ENCODE measurements around the gene LRP1B. TPM values are rescaled to one million over a fixed set of nuclear protein-coding genes. Genes with fewer than 3 reads are reported as not detected.

The LRP1B gene
- total RNA-seq, 1 donor from 2014 or later: 8.8 TPM

DNA sequence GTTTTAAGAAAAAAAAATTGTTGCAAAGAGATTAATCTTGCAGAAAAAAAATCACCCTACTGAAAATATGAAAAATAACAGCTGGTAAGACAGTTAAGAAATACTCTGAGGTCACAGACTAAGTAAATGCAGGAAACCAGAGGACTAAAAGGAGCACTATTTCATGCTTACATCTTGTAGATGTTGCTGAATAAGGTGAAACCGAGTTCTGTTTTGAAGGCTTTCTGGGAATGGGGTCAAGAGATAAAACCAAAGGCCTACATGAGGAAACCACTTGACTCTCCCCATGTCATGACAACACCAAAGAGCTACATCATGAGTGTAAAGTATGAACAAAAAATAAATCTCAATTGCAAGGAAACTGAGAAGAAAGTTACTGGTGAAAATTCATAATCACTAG lies 197.6 kb downstream of the LRP1B start:
- Histone ChIP-seq H3K27ac (no peak overlapping the region), H3K36me3 (no peaks in the 10 kb centered on the region), H3K9me3 (no peaks in the 10 kb centered on the region), H3K4me3 (no peak overlapping the region), H3K4me1 (no peaks in the 10 kb centered on the region), H3K27me3 (no peaks in the 10 kb centered on the region)
- TF ChIP-seq, protein P1, sequence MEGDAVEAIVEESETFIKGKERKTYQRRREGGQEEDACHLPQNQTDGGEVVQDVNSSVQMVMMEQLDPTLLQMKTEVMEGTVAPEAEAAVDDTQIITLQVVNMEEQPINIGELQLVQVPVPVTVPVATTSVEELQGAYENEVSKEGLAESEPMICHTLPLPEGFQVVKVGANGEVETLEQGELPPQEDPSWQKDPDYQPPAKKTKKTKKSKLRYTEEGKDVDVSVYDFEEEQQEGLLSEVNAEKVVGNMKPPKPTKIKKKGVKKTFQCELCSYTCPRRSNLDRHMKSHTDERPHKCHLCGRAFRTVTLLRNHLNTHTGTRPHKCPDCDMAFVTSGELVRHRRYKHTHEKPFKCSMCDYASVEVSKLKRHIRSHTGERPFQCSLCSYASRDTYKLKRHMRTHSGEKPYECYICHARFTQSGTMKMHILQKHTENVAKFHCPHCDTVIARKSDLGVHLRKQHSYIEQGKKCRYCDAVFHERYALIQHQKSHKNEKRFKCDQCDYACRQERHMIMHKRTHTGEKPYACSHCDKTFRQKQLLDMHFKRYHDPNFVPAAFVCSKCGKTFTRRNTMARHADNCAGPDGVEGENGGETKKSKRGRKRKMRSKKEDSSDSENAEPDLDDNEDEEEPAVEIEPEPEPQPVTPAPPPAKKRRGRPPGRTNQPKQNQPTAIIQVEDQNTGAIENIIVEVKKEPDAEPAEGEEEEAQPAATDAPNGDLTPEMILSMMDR (IDR thresholded peaks at IDR 0.05): no peak
- TF ChIP-seq POLR2A (IDR thresholded peaks at IDR 0.05): no peak
- intact Hi-C loops (cut with DNase I): no loop called here
- no peak for DNase-seq (ENCODE audit: extremely low spot score in 2 of 2)

GRCh38 chr2:141932261-141932660 lies 198.6 kb downstream of the LRP1B start:
- Histone ChIP-seq H3K4me1 (no peaks in the 10 kb centered on the region), H3K9me3 (no peaks in the 10 kb centered on the region), H3K36me3 (no peaks in the 10 kb centered on the region), H3K4me3 (no peak overlapping the region), H3K27me3 (no peaks in the 10 kb centered on the region), H3K27ac (no peak overlapping the region)
- TF ChIP-seq, protein P1 (IDR thresholded peaks at IDR 0.05): no peak
- no peak for TF ChIP-seq POLR2AphosphoS5 (IDR thresholded peaks at IDR 0.05; ENCODE audit: insufficient read depth in 1 of 2, low read depth in 1 of 2)
- no peak for TF ChIP-seq POLR2A (IDR thresholded peaks at IDR 0.05)
- intact Hi-C loops (cut with DNase I): no loop called here
- no peak for DNase-seq (ENCODE audit: extremely low spot score in 2 of 2)

GRCh38 chr2:141931797-141932196 lies 199.0 kb downstream of the LRP1B start:
- Histone ChIP-seq H3K4me3 (no peak overlapping the region), H3K27me3 (no peaks in the 10 kb centered on the region), H3K36me3 (no peaks in the 10 kb centered on the region), H3K4me1 (no peaks in the 10 kb centered on the region), H3K9me3 (no peaks in the 10 kb centered on the region), H3K27ac (no peak overlapping the region)
- intact Hi-C loops (cut with DNase I): no loop called here
- TF ChIP-seq POLR2A (IDR thresholded peaks at IDR 0.05): no peak
- TF ChIP-seq POLR2AphosphoS5 (IDR thresholded peaks at IDR 0.05; ENCODE audit: insufficient read depth in 1 of 2, low read depth in 1 of 2): no peak
- TF ChIP-seq, protein P1 (IDR thresholded peaks at IDR 0.05): no peak
- no peak for DNase-seq (ENCODE audit: extremely low spot score in 2 of 2)

- no peaks in the 10 kb centered on the region for H3K9me3 ChIP-seq
- no peaks in the 10 kb centered on the region for H3K36me3 ChIP-seq
- no peak overlapping the region for H3K27ac ChIP-seq
- H3K4me3 ChIP-seq: no peak overlapping the region
- H3K4me1 ChIP-seq: no peaks in the 10 kb centered on the region
- DNase-seq (ENCODE audit: extremely low spot score in 2 of 2): no peak
- no peaks in the 10 kb centered on the region for H3K27me3 ChIP-seq
- intact Hi-C loops (cut with DNase I): no loop called here
- TF ChIP-seq POLR2AphosphoS5 (IDR thresholded peaks at IDR 0.05; ENCODE audit: insufficient read depth in 1 of 2, low read depth in 1 of 2) (no peak), POLR2A (IDR thresholded peaks at IDR 0.05) (no peak)
- TF ChIP-seq, protein P1 (IDR thresholded peaks at IDR 0.05): no peak
These were observed 200.0 kb downstream of the LRP1B start for GRCh38 chr2:141930803-141931202.

DNA sequence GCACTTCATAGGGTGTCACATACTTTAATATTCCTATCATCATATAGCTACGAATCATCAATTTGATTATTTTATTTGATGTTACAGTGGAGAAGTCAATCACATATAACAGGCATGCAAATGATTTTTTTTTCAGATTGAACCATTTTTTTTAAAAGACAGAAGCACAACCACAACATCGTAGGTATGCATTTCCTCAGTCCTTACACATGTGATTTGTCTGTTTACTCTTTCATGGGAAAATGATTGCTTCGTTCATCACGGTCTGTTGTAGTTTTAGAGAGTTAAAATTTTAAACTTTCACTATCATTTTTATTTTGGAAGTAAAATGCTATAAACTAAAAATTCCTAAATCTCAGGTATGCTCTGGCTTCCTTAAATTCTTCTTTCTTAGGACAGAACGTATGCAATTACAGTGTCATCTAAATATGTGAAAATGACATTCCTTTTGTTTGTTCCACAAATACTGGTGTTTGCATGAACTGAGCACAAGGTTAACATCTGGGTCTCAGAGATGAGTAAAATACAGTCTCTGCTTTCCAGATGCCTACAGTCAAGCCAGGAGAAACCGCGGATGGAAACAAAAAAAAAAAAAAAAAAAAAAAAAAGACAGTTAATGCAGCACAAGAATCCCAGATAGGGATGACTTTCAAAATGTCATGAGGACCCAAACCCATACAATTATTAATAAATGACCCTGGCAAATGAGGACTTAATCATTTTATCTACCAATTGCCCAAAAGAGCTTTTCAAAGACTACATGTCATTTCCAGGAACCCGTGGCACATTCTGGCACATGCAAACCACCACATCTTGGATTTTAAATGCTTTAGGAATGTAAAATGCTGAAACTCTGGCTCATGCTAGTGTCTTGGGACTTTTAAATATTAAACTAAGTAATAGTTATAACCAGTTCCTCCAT lies 201.2 kb downstream of the LRP1B start:
- intact Hi-C loops (cut with DNase I): no loop called here
- no peak for DNase-seq (ENCODE audit: extremely low spot score in 2 of 2)
- TF ChIP-seq POLR2A (IDR thresholded peaks at IDR 0.05) (no peak), POLR2AphosphoS5 (IDR thresholded peaks at IDR 0.05; ENCODE audit: insufficient read depth in 1 of 2, low read depth in 1 of 2) (no peak)
- TF ChIP-seq, protein P1 (IDR thresholded peaks at IDR 0.05): no peak
- H3K9me3 ChIP-seq: no peaks in the 10 kb centered on the region
- H3K36me3 ChIP-seq: no peaks in the 10 kb centered on the region
- H3K4me1 ChIP-seq: no peaks in the 10 kb centered on the region
- H3K27me3 ChIP-seq: no peaks in the 10 kb centered on the region
- no peak overlapping the region for H3K4me3 ChIP-seq
- no peak overlapping the region for H3K27ac ChIP-seq

Measured in vagina (tissue), 2 donors.